Heart left ventricle (tissue), 13 donors: ENCODE measurements around the gene DNAH14.

Source experiments
- CTCF ChIP-seq, 12 donors: fragments of 200-600 bp; sonication (generic) in 4 of 12; IDR thresholded peaks; one replicate each; pipeline versions ENCODE4 v1.5.0 to v1.8.0; 2018 to 2022; ENCODE audit warnings: antibody characterized with exemption in 12 of 12, mild to moderate bottlenecking in 5 of 12
- POLR2A ChIP-seq, 2 donors: fragments of 450-650 bp; IDR thresholded peaks; one replicate each; pipeline ENCODE4 v1.6.1; 2017; ENCODE audit warnings: antibody characterized with exemption in 2 of 2, mild to moderate bottlenecking in 2 of 2, moderate library complexity in 2 of 2
- donor health status: ischemic (EF 13 %, LVEDD 7.1; RV severe dilation, severe dysfunction).
- donor health status: DM: no; HTN: yes; CAD: no.
- donor health status: DM: no; HTN: no; CAD: no.
- donor health status: ischemic (EF 25% LVEDD 6.9; RV normal size, moderate dysfunction).
- donor health status: ischemic (EF 25% LVEDD 5.7; RV mildly dilated, moderate dysfunction).
- donor health status: ischemic (EF 35%, LVEDD 5.7; RV mildly dilated, moderate dysfunction).
- donor health status: nonischemic (EF 11% LVEDD 7.7; RV severe dilation, severe dysfunction).
- donor health status: DM: yes; HTN: yes; CAD: no.
- donor health status: PGD.
- donor health status: ischemic (EF 29% LVEDD 5.4; RV normal size, mild dysfunction).
- donor health status: nonischemic (EF 23%, LVEDD 6.1; RV moderate dilation, normal function).

DNA sequence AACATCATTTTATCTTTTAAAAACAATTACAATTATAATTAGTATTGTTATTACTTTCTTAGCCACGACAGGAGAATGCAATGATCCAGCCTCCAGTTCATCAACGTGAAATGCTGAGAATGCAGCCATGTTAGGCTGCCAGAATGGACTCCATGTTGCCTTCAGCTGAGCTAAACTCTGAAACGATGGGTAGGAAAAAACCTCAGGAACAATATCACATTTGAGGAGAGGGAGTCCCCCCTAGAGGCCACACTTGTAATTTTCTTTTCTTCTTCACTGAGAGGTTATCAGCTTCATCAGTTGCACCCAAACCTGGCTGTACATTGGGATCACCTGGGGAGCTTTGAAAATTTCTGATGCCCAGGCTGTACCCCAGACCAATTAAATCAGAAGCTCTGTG is 34.6 kb upstream of the DNAH14 start:
- no peak for TF ChIP-seq POLR2A (IDR thresholded peaks at IDR 0.05)
- no peak for TF ChIP-seq CTCF (IDR thresholded peaks at IDR 0.05)
